IPS DF 4.7 (cell line): ENCODE data around the gene PLEK2.
"Not testable (repeated sequence)": the region's sequence is repeated elsewhere in the genome, so short reads cannot be mapped to it uniquely, and the experiment has no call there.

Experiments used
- DNase-seq: peaks from one replicate; pipeline ENCODE4 v3.0.0-alpha.2; 2013; ENCODE audit warnings: low spot score; ENCODE audit errors: extremely low read depth

Gene PLEK2, protein sequence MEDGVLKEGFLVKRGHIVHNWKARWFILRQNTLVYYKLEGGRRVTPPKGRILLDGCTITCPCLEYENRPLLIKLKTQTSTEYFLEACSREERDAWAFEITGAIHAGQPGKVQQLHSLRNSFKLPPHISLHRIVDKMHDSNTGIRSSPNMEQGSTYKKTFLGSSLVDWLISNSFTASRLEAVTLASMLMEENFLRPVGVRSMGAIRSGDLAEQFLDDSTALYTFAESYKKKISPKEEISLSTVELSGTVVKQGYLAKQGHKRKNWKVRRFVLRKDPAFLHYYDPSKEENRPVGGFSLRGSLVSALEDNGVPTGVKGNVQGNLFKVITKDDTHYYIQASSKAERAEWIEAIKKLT

GRCh38 chr14:67411820-67412421 is at the start of gene PLEK2:
TSS of gene PLEK2 (minus strand) at chr14:67412165. CDS start at chr14:67412059, 106 bp downstream.
- DNase-seq, result no peak

- no peak for DNase-seq
These were observed 49.5 kb upstream of the PLEK2 start for GRCh38 chr14:67461341-67461985.

- no peak for DNase-seq
These were observed 47.4 kb upstream of the PLEK2 start for GRCh38 chr14:67459336-67459735.

GRCh38 chr14:67457782-67458181 is 45.8 kb upstream of the PLEK2 start:
- no peak for DNase-seq

- no peak for DNase-seq
These were observed 44.8 kb upstream of the PLEK2 start for GRCh38 chr14:67456732-67457131.

GRCh38 chr14:67453575-67454300 is 41.8 kb upstream of the PLEK2 start:
- no peak for DNase-seq

DNA sequence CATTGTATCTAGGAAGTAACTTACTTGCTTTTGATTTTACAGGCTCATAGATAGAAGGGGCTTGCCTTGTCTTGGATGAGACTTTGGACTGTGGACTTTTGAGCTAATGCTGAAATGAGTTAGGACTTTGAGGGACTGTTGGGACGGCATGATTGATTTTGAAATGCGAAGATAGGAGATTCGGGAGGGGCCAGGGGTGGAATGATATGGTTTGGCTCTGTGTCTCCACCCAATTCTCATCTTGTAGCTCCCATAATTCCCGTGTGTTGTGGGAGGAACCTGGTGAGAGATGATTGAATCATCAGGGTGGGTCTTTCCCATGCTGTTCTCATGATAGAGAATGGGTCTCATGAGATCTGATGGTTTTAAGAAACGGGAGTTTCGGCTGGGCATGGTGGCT is 39.7 kb upstream of the PLEK2 start:
- DNase-seq, result not testable (repeated sequence)

GRCh38 chr14:67449096-67449495 is 37.1 kb upstream of the PLEK2 start:
- no peak for DNase-seq

DNA sequence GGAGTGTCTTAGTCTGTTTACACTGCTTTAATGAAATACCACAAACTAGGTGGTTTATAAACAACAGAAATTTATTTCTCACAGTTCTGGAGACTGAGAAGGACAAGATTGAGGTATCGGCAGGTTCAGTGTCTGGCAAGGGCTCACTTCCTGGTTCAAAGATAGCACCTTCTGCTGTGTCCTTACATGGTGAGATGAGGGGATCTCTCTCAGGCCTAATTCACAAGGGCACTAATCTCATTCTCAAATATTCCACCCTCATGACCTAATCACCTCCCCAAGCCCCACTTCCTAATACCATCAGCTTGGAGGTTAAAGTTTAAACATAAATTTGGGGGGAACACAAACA is 35.0 kb upstream of the PLEK2 start:
- no peak for DNase-seq

- DNase-seq, result no peak
These were observed 34.5 kb upstream of the PLEK2 start for GRCh38 chr14:67446371-67447032.

DNA sequence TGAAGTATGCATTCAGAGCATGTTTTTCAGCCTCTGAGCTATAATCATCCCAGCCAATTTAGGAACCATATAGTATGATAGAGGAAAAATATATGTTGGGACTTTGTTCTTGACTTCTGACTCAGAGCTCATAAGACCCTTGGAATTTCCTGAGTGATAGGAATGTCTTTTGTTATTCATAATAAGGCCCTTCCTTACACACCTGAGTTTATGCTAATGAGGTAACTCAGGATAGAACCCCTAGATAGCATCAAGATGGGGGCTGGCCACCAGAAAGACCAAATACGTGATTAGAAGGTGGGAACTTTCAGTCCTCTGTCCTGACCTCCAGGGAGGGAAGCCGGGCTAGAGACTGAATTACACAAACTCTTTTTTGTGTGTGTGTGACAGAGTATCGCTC is 32.4 kb upstream of the PLEK2 start:
- no peak for DNase-seq

DNA sequence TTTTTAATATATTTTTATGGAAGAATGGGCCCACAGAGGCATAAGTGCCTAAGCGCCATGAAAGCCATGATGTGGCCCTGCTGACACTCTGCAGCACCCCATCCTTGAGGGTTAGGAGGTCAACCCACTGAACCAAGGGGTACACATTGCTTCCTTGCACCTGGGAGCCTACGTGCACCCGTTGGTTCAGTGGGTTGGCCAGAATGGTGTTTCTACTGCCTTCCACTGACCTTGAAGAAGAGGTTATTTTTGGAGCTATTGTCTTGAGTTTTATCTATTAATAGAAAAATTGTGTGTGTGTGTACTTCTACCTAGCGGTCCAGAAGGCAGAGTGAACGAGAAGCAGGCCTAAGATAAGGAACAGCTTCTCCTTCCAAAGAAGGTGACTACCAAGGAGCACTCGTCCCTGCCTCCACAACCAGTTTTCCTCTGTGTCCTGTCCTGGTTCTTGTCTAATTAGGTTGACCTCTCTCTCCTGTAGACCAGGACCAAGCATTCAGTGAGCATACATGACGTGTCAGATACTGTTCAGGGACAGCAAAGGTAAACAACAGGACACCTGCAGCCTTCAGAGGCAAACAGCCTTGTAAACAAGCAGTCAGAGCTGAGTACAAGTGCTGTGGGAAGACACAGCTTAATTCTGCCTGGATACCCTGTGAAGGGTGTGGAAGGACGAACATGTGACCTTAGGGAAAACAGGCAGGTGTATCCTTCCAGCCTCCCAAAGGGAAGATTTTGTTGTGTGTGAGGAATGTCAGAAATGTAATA is 30.4 kb upstream of the PLEK2 start:
- no peak for DNase-seq

DNA sequence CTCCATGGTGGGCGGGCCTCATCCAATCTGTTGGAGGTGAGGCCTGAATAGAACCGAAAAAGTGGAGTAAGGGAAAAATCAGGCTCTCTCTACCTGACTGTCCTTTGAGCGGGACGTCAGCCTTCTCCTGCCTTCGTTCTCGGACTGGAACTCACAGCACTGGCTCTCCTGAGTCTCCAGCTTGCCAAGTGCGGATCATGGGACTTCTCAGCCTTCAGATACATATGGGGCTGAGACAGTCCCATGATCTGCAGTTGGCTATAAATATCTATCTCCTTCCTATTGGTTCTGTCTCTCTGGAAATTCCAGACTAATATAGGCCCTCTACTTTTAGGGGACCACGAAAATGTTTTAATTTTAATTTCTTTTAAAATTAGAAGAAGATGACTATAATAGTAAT is 29.7 kb upstream of the PLEK2 start:
- DNase-seq, result no peak

GRCh38 chr14:67441256-67441655 is 29.3 kb upstream of the PLEK2 start:
- no peak for DNase-seq

- no peak for DNase-seq
These were observed 28.5 kb upstream of the PLEK2 start for GRCh38 chr14:67440513-67440912.

DNA sequence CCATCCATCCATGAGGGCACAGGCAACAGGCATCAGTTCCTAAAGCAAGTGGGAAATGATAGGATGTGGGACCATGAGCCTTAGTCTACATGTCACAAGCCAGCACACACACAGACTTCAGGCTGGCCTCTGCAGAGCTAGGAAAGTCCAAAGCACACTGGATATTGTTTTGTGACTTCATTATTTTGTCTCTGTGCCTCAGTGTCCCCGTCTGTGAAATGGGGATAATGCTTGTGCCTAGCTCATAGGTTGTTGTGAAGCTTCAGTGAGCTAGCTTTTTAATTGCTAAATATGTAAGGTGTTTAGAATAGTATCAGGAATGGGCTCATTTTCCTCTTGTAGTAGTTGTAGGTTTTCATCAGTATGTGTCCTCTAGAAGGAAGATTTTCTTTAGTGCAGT is 27.0 kb upstream of the PLEK2 start:
- DNase-seq, result no peak

DNA sequence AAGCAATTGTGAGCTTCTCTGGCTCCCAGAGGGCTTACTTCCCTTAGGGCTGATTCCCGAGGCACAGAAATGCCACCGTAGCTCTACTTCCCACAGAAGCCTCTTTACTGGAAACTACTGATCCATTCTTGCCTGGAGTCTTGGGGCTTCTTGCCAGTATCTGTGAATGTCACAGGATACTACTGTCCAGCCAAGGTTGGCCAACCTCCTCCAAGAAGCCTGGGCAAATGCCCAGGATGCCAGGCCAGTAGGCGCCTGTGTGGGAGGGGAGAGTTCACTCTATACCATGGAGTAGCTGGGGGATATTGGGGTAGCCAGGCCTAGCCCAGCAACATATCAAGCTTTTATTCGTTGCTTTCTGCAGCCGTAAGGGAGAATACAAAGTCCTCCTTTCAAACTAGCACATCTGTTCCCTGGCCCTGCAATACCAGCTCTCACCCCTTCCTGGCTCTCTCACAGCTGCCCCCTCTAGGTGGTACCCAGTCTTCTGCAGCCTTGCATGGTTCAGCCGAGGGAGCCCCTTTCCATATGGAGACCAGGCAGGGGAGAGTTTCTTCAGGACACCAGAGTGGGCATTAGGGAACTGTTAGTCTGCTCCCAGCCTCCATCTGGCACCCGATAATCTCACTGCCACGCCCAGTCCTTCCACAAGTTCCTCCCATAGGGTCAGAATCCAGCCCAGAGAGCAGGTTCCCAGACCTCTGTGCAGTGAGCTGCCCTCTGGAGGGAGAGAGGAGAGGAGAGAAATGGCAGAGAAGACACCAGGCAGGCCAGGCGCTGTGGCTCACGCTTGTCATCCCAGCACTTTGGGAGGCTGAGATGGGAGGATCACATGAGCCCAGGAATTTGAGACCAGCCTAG is 24.3 kb upstream of the PLEK2 start:
- no peak for DNase-seq

- DNase-seq, result no peak
These were observed 23.6 kb upstream of the PLEK2 start for GRCh38 chr14:67435603-67436002.

DNA sequence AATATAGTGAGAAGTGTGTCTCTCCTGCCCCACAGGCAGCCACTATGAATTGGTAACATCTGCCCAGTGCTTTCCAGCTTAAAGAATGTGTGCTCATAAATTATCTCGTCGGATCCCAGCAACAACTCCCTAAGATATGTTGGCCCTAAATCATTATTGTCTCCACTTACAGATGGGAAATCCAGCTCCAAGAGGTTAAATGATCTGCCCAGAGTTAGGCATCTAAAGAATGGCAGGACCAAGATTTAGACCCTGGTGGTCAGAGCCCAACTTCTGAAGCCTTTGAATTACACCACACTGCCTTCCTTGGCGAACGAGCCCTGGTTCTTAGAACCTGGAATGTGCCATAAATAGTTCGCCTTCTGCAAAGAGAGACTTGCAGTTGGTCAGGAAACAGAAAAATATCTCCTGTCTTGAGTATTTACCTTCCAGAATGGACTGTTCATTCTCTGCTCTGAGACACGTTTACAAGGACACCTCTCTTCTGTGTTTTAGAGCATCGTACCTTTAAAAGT is 20.1 kb upstream of the PLEK2 start:
- no peak for DNase-seq
